ENCODE results near the gene NREP. TPM values are rescaled to one million over a fixed set of nuclear protein-coding genes. Genes with fewer than 3 reads are reported as not detected.

NREP gene
- total RNA-seq, 1 donor from 2014 or later = 874 TPM

DNA sequence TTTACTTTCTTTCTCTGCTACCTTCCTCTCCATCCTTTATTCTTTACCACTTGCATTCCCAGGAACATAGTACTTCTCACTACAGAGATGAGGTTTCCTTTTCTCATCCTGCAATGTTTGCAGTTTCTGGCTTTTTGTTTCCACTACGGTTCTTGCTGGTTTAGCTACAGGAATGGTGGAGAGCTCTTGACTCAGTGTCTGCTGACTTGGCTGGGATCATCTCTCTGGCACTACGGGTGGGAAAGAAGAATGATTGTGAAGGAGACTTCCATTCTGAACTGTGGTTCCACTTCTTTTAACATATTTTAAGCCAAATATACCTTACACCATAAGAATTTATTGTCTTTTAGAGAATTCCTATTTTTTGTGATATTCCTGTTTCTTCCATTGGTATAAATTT, 65.1 kb downstream of the NREP start:
- Mint-ChIP-seq H3K4me3 (ENCODE audit: unreplicated experiment) (no peak overlapping the region), H3K4me1 (ENCODE audit: unreplicated experiment) (peaks cover 19% of the 10 kb centered on the region), H3K27me3 (ENCODE audit: unreplicated experiment) (no peaks in the 10 kb centered on the region), H3K9me3 (ENCODE audit: unreplicated experiment) (peaks cover 4% of the 10 kb centered on the region), H3K27ac (ENCODE audit: unreplicated experiment) (no peak overlapping the region), H3K36me3 (ENCODE audit: unreplicated experiment) (peaks cover 2% of the 10 kb centered on the region)
- no peak for TF ChIP-seq CTCF (IDR thresholded peaks at IDR 0.05)
- DNase-seq (ENCODE audit: extremely low spot score, unreplicated experiment) = no peak

- Mint-ChIP-seq H3K4me1 (ENCODE audit: unreplicated experiment) (peaks cover 16% of the 10 kb centered on the region), H3K27me3 (ENCODE audit: unreplicated experiment) (no peaks in the 10 kb centered on the region), H3K4me3 (ENCODE audit: unreplicated experiment) (no peak overlapping the region), H3K27ac (ENCODE audit: unreplicated experiment) (no peak overlapping the region), H3K9me3 (ENCODE audit: unreplicated experiment) (peaks cover 4% of the 10 kb centered on the region), H3K36me3 (ENCODE audit: unreplicated experiment) (peaks cover 4% of the 10 kb centered on the region)
- DNase-seq (ENCODE audit: extremely low spot score, unreplicated experiment) = no peak
- TF ChIP-seq CTCF (IDR thresholded peaks at IDR 0.05) = no peak
Observed at GRCh38 chr5:111691508-111691907, 65.5 kb downstream of the NREP start.

GRCh38 chr5:111689357-111689935, 67.5 kb downstream of the NREP start:
- Mint-ChIP-seq H3K4me3 (ENCODE audit: unreplicated experiment) (no peak overlapping the region), H3K27me3 (ENCODE audit: unreplicated experiment) (no peaks in the 10 kb centered on the region), H3K27ac (ENCODE audit: unreplicated experiment) (no peak overlapping the region), H3K9me3 (ENCODE audit: unreplicated experiment) (peaks cover 4% of the 10 kb centered on the region), H3K36me3 (ENCODE audit: unreplicated experiment) (peaks cover 4% of the 10 kb centered on the region), H3K4me1 (ENCODE audit: unreplicated experiment) (peaks cover 3% of the 10 kb centered on the region)
- DNase-seq (ENCODE audit: extremely low spot score, unreplicated experiment) = no peak
- TF ChIP-seq CTCF (IDR thresholded peaks at IDR 0.05) = no peak

GRCh38 chr5:111685969-111686368, 71.0 kb downstream of the NREP start:
- H3K27ac Mint-ChIP-seq (ENCODE audit: unreplicated experiment) = no peak overlapping the region
- no peak overlapping the region for H3K4me3 Mint-ChIP-seq (ENCODE audit: unreplicated experiment)
- H3K36me3 Mint-ChIP-seq (ENCODE audit: unreplicated experiment) = peaks cover 2% of the 10 kb centered on the region

DNA sequence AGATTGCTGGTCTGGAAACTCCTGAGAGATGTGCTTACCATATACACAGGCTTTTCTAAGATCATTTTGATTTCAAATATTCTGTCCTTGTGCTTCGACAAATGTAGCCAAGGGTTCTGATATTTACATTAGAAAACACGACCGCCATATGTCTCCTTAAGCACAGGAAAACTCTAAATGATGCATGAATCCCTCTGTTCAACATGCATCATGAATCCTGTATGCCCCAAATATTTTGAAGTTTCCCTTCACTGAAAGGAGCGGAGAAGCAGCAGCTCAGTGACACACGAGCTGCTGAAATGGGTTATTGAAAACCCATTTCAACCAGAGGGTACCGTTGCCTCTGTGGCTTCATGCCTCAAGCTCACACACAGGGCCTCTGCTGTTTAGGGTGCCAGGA, 74.4 kb downstream of the NREP start:
- Mint-ChIP-seq H3K27me3 (ENCODE audit: unreplicated experiment) (no peaks in the 10 kb centered on the region), H3K9me3 (ENCODE audit: unreplicated experiment) (no peaks in the 10 kb centered on the region), H3K27ac (ENCODE audit: unreplicated experiment) (peak overlapping the region; percentile 23), H3K4me1 (ENCODE audit: unreplicated experiment) (peaks cover 36% of the 10 kb centered on the region), H3K4me3 (ENCODE audit: unreplicated experiment) (no peak overlapping the region), H3K36me3 (ENCODE audit: unreplicated experiment) (peaks cover 2% of the 10 kb centered on the region)
- TF ChIP-seq CTCF (IDR thresholded peaks at IDR 0.05) = no peak
- DNase-seq (ENCODE audit: extremely low spot score, unreplicated experiment) = no peak

More at GRCh38 chr5:111685969-111686368, 71.0 kb downstream of the NREP start:
- Mint-ChIP-seq H3K27me3 (ENCODE audit: unreplicated experiment) (no peaks in the 10 kb centered on the region), H3K9me3 (ENCODE audit: unreplicated experiment) (no peaks in the 10 kb centered on the region), H3K4me1 (ENCODE audit: unreplicated experiment) (peaks cover 20% of the 10 kb centered on the region)
- peak; percentile 7 for TF ChIP-seq CTCF (IDR thresholded peaks at IDR 0.05)
- DNase-seq (ENCODE audit: extremely low spot score, unreplicated experiment) = no peak
